SKM-1 (cell line): ENCODE data around the gene PTRH2.
"Not testable (repeated sequence)": the region's sequence is repeated elsewhere in the genome, so short reads cannot be mapped to it uniquely, and the experiment has no call there.

ENCODE experiments used
- DNase-seq: peaks from one replicate; lab custom pipeline; 2025; ENCODE audit not compliant: unreplicated experiment; lab: John Stamatoyannopoulos, UW

Gene PTRH2

GRCh38 chr17:59707149-59707970 lies at the start of gene PTRH2, which contains the start of gene VMP1:
Gene PTRH2 (minus strand): TSS chr17:59707430. CDS start chr17:59697978, 9,452 bp downstream.
Gene VMP1 (plus strand): TSS chr17:59707654. CDS start chr17:59731447, 23,793 bp downstream.
- peak; percentile 99 for DNase-seq

- DNase-seq = no peak
Measured at GRCh38 chr17:59756236-59756818, 49.1 kb upstream of the PTRH2 start.

GRCh38 chr17:59755069-59755468 lies 47.8 kb upstream of the PTRH2 start:
- not testable (repeated sequence) for DNase-seq

- no peak for DNase-seq
Measured at GRCh38 chr17:59754552-59754951, 47.3 kb upstream of the PTRH2 start.

GRCh38 chr17:59753522-59754467 lies 46.6 kb upstream of the PTRH2 start:
- DNase-seq = peak; percentile 66

GRCh38 chr17:59752922-59753321 lies 45.7 kb upstream of the PTRH2 start:
- no peak for DNase-seq

- no peak for DNase-seq
Measured at GRCh38 chr17:59752446-59752845, 45.2 kb upstream of the PTRH2 start.

GRCh38 chr17:59751955-59752413 lies 44.8 kb upstream of the PTRH2 start:
- no peak for DNase-seq

- DNase-seq = no peak
Measured at GRCh38 chr17:59748591-59748990, 41.4 kb upstream of the PTRH2 start.

GRCh38 chr17:59746849-59747445 lies 39.7 kb upstream of the PTRH2 start:
- DNase-seq = no peak

- no peak for DNase-seq
Measured at GRCh38 chr17:59745040-59745439, 37.8 kb upstream of the PTRH2 start.

- DNase-seq = no peak
Measured at GRCh38 chr17:59743842-59744241, 36.6 kb upstream of the PTRH2 start.

- DNase-seq = no peak
Measured at GRCh38 chr17:59737324-59737723, 30.1 kb upstream of the PTRH2 start.

- no peak for DNase-seq
Measured at GRCh38 chr17:59734226-59734625, 27.0 kb upstream of the PTRH2 start.

GRCh38 chr17:59733697-59734096 lies 26.5 kb upstream of the PTRH2 start:
- no peak for DNase-seq

- no peak for DNase-seq
Measured at GRCh38 chr17:59730268-59730834, 23.1 kb upstream of the PTRH2 start.

GRCh38 chr17:59727817-59728533 lies 20.7 kb upstream of the PTRH2 start:
- DNase-seq = no peak

GRCh38 chr17:59725691-59726090 lies 18.5 kb upstream of the PTRH2 start:
- peak; percentile 60 for DNase-seq

- DNase-seq = no peak
Measured at GRCh38 chr17:59723607-59724006, 16.4 kb upstream of the PTRH2 start.

GRCh38 chr17:59723041-59723440 lies 15.8 kb upstream of the PTRH2 start:
- DNase-seq = no peak
